Fibroblast of skin of scalp (primary cell): ENCODE results near the gene TLL1.

ENCODE experiments used
- DNase-seq: peaks from one replicate; pipeline ENCODE4 v3.0.0-alpha.2; 2013

The TLL1 gene

GRCh38 chr4:165982934-165983333 is 109.9 kb downstream of the TLL1 start:
- peak; percentile 55 for DNase-seq

- DNase-seq = no peak
Measured at GRCh38 chr4:165986956-165987698, 114.1 kb downstream of the TLL1 start.

- DNase-seq = peak; percentile 89
Measured at GRCh38 chr4:165991325-165992180, 118.5 kb downstream of the TLL1 start.

- DNase-seq = peak; percentile 89
Measured at GRCh38 chr4:165992283-165992682, 119.2 kb downstream of the TLL1 start.

- DNase-seq = peak; percentile 35
Measured at GRCh38 chr4:165994701-165995100, 121.7 kb downstream of the TLL1 start.

- DNase-seq = no peak
Measured at GRCh38 chr4:166003811-166004210, 130.8 kb downstream of the TLL1 start.

- no peak for DNase-seq
Measured at GRCh38 chr4:166006217-166006616, 133.2 kb downstream of the TLL1 start.

GRCh38 chr4:166008510-166008909 is 135.5 kb downstream of the TLL1 start:
- no peak for DNase-seq

- DNase-seq = no peak
Measured at GRCh38 chr4:166012129-166013030, 139.3 kb downstream of the TLL1 start.

GRCh38 chr4:166014411-166014810 is 141.4 kb downstream of the TLL1 start:
- DNase-seq = no peak

GRCh38 chr4:166017804-166018203 is 144.8 kb downstream of the TLL1 start:
- DNase-seq = peak; percentile 1

- no peak for DNase-seq
Measured at GRCh38 chr4:166019441-166020220, 146.6 kb downstream of the TLL1 start.

- no peak for DNase-seq
Measured at GRCh38 chr4:166021617-166022016, 148.6 kb downstream of the TLL1 start.

GRCh38 chr4:166034965-166035364 is 161.9 kb downstream of the TLL1 start:
- DNase-seq = no peak

- no peak for DNase-seq
Measured at GRCh38 chr4:166039822-166040221, 166.8 kb downstream of the TLL1 start.

- DNase-seq = no peak
Measured at GRCh38 chr4:166042510-166043055, 169.5 kb downstream of the TLL1 start.

GRCh38 chr4:166043801-166044200 is 170.8 kb downstream of the TLL1 start:
- DNase-seq = no peak

- no peak for DNase-seq
Measured at GRCh38 chr4:166044871-166045270, 171.8 kb downstream of the TLL1 start.

- no peak for DNase-seq
Measured at GRCh38 chr4:166045457-166045856, 172.4 kb downstream of the TLL1 start.

- no peak for DNase-seq
Measured at GRCh38 chr4:166049036-166049435, 176.0 kb downstream of the TLL1 start.

- no peak for DNase-seq
Measured at GRCh38 chr4:166064721-166065120, 191.7 kb downstream of the TLL1 start.

- no peak for DNase-seq
Measured at GRCh38 chr4:166065324-166065723, 192.3 kb downstream of the TLL1 start.
